CD4-positive, alpha-beta T cell (primary cell): ENCODE data around the gene TTLL6. TPM values are rescaled to one million over a fixed set of nuclear protein-coding genes. Genes with fewer than 3 reads are reported as not detected.

ENCODE experiments used
- ATAC-seq: fragments of 200-7000 bp; cut with Tn5 transposase; one replicate; pipeline ENCODE4 v1.10.0; 2022; ENCODE audit warnings: mild to moderate bottlenecking; ENCODE audit not compliant: poor library complexity
- CTCF ChIA-PET: fragments of 350-600 bp; sonication (Branson Sonifier 250); formaldehyde crosslinking; loops from one replicate; lab custom pipeline; 2021; ENCODE audit warnings: antibody characterized with exemption, inconsistent platforms; lab: Charles Lee
- POLR2A ChIA-PET: fragments of 350-600 bp; sonication (Branson Sonifier 250); formaldehyde crosslinking; loops from one replicate; lab custom pipeline; 2021; ENCODE audit warnings: antibody characterized with exemption, inconsistent platforms; lab: Charles Lee
- DNase-seq, 14 experiments: peaks; one replicate each; pipeline ENCODE4 v3.0.0-alpha.2; 2013 to 2020; ENCODE audit warnings: mixed read lengths in 2 of 14
- H3K27ac ChIP-seq, 2 donors: one replicate each; pipeline versions ENCODE4 v1.5.1 to v1.7.0; 2013; ENCODE audit warnings: low read length in 2 of 2, low read depth in 1 of 2, mild to moderate bottlenecking in 1 of 2
- H3K27me3 ChIP-seq, 2 experiments: 1 replicate in 1 of 2; 2 replicates in 1 of 2; pipeline versions ENCODE4 v1.6.1 to v1.7.0; 2013; ENCODE audit warnings: low read length in 2 of 2, control low read depth in 1 of 2, mild to moderate bottlenecking in 1 of 2, moderate library complexity in 1 of 2; ENCODE audit not compliant: insufficient read depth in 2 of 2, control insufficient read depth in 1 of 2
- H3K36me3 ChIP-seq: one replicate; pipeline ENCODE4 v1.6.1; 2013; ENCODE audit warnings: low read length, control low read depth; ENCODE audit not compliant: insufficient read depth
- H3K4me1 ChIP-seq: one replicate; pipeline ENCODE4 v1.6.1; 2013; ENCODE audit warnings: low read length, control low read depth; ENCODE audit not compliant: insufficient read depth
- H3K4me3 ChIP-seq: one replicate; pipeline ENCODE4 v1.5.1; 2013; ENCODE audit warnings: mild to moderate bottlenecking, low read length, moderate library complexity
- H3K9me3 ChIP-seq, 2 experiments: 1 replicate in 1 of 2; 2 replicates in 1 of 2; pipeline versions ENCODE4 v1.6.1 to v1.7.0; 2013; ENCODE audit warnings: low read length in 2 of 2, mild to moderate bottlenecking in 2 of 2, control low read depth in 1 of 2, moderate library complexity in 1 of 2; ENCODE audit not compliant: control insufficient read depth in 1 of 2, insufficient read depth in 1 of 2
- H3K27ac Mint-ChIP-seq: one replicate; pipeline ENCODE4 v1.8.0; 2020; ENCODE audit warnings: mixed read lengths
- H3K27me3 Mint-ChIP-seq: one replicate; pipeline ENCODE4 v1.8.0; 2021; ENCODE audit warnings: mixed read lengths
- H3K36me3 Mint-ChIP-seq: one replicate; pipeline ENCODE4 v1.8.0; 2021; ENCODE audit warnings: low read depth, mixed read lengths
- H3K4me1 Mint-ChIP-seq: one replicate; pipeline ENCODE4 v1.8.0; 2021; ENCODE audit warnings: low read depth, mixed read lengths
- H3K4me3 Mint-ChIP-seq: one replicate; pipeline ENCODE4 v1.8.0; 2020; ENCODE audit warnings: mild to moderate bottlenecking, mixed read lengths
- H3K9me3 Mint-ChIP-seq: one replicate; pipeline ENCODE4 v1.8.0; 2020; ENCODE audit warnings: mixed read lengths
- CTCF ChIP-seq: fragments of 200-600 bp; IDR thresholded peaks from one replicate; pipeline ENCODE4 v1.8.0; 2022; ENCODE audit warnings: antibody characterized with exemption, mild to moderate bottlenecking
- intact Hi-C, 2 experiments: fragments of 100-400 bp; cut with DNase I in 1 of 2; cut with micrococcal nuclease in 1 of 2; formaldehyde crosslinking; loops; one replicate each; pipeline versions ENCODE4 v1.15.1 to v1.9.0; 2023 to 2025; cut with DNase I, micrococcal nuclease
- total RNA-seq, 174 experiments: library from RNA in 2 of 174; stranded (reverse) in 2 of 174; gene quantifications; one replicate each; pipeline ENCODE4 v1.2.3 and lab custom pipeline; 2021 to 2026

TTLL6 gene
- total RNA-seq, 2 experiments from 2014 or later: not detected

DNA sequence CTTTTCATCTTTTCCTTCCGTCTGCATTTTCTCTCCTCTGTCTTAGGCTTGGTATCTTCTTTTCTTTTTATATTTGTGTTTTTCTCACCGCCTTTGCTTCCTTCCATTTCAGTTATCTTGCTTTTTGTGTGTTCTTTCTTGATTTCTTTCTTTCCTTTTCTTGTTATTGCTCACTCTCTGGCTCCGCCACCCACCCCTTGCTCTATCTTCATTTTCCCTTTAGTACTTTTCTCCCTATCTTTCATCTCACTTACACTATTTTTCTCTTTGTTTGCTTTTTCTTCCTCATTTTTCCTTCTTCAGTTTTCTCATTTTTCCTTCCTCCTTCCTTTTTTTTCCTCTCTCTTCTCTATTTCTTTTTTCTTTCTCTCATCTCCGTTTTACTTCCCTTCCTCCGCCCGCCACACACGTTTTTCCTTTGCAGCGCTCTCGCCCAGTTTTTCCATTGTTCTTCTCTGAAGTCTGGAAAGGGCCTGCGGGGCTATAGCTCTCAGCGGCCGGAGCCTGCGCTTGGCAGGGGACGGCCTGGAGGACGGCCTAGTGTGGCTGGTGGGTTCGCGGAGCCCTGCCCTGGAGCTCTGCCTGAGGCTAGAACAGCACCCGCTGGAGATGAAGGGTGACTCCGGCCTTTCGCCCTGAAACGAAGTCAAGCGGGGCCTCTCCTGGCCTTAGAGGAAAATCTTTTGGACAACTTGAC is 83.2 kb downstream of the TTLL6 start:
- ChIA-PET CTCF (interaction anchor here (1.0 to 1.4 kb wide), 3 partner anchors 10 to 55 kb away, joined by 3 read pairs; no protein-coding TSS in a partner anchor), POLR2A (no interaction called here)
- intact Hi-C loops: no loop called here
- Histone ChIP-seq H3K36me3 (no peaks in the 10 kb centered on the region), H3K9me3 (peaks cover 0 to 26% of the 10 kb centered on the region in 2 experiments), H3K4me3 (no peak overlapping the region), H3K4me1 (peaks cover 29% of the 10 kb centered on the region), H3K27ac (no peak overlapping the region), H3K27me3 (peaks cover 89 to 97% of the 10 kb centered on the region in 2 experiments)
- ATAC-seq: no peak
- DNase-seq: no peak
- no peaks in the 10 kb centered on the region for H3K36me3 Mint-ChIP-seq
- H3K27ac Mint-ChIP-seq: no peak overlapping the region
- no peak for TF ChIP-seq CTCF
- peaks cover 20% of the 10 kb centered on the region for H3K4me1 Mint-ChIP-seq
- H3K9me3 Mint-ChIP-seq: no peaks in the 10 kb centered on the region
- H3K4me3 Mint-ChIP-seq: no peak overlapping the region
- H3K27me3 Mint-ChIP-seq: peaks cover 98% of the 10 kb centered on the region

DNA sequence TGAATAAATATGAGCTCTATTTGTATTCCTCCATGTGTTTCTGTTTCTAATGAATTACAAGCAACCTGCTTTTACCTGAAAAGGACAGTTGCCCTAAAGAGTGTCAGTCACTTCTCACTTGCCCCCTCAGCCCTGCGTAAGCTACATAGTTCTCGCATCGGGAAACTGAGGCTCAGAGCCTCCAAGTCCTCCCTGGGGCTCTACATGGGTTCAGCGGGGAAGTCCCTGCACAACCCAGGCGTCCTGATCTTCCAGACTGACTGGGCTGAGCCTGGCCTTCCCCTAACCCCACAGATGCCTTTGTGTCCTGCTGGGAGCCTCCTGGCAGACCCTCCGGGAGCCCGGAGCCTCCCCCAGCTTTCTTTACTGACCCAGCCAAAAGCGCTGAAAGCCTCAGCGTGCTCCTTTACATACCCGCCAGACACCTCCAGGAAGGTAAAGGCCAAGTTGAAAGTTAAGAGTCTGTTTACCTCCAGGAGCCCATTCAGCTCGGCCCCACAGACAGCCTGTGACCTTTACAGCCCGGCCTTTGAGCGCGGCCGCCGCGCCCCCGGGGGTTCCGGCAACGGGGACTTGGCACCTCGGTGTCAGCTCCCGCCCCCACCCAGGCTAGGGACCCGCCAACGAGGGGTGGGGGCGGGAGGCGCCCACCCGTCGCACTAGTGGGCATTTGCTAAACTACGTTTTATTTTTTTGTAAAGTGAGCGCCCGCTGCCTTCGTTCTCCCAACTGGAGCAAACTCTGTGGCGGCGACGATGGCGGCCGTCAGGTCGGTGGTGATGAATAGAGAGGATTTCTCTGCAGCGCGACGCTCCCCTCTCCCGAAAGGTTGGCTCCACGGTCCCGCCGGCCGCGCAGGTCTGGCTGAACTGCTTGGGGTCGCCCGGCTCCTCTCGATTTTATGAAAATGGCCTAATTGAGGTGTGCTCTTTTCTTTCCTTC is 84.1 kb downstream of the TTLL6 start:
- CTCF ChIA-PET: interaction anchor here (1.2 kb wide), 1 partner anchor 146 kb away, joined by 5 read pairs; no protein-coding TSS in a partner anchor

More for the DNA sequence above, 84.1 kb downstream of the TTLL6 start:
- Mint-ChIP-seq H3K36me3 (no peaks in the 10 kb centered on the region), H3K4me3 (no peak overlapping the region), H3K27ac (no peak overlapping the region), H3K4me1 (peaks cover 23% of the 10 kb centered on the region), H3K9me3 (no peaks in the 10 kb centered on the region), H3K27me3 (peaks cover 98% of the 10 kb centered on the region)
- no peak overlapping the region for H3K27ac ChIP-seq
- DNase-seq: no peak
- no peaks in the 10 kb centered on the region for H3K36me3 ChIP-seq
- peaks cover 89 to 97% of the 10 kb centered on the region in 2 experiments for H3K27me3 ChIP-seq
- H3K4me1 ChIP-seq: peaks cover 31% of the 10 kb centered on the region
- peaks cover 0 to 26% of the 10 kb centered on the region in 2 experiments for H3K9me3 ChIP-seq
- intact Hi-C loops: no loop called here
- TF ChIP-seq CTCF: no peak
- POLR2A ChIA-PET: interaction anchor here (1.0 kb wide), 1 partner anchor 10 kb away, joined by 4 read pairs; the partner anchor contains the start of gene PRAC1
- ATAC-seq: no peak
- no peak overlapping the region for H3K4me3 ChIP-seq
